Epithelial cell of proximal tubule (primary cell): Measurements from ENCODE around the gene FGB. TPM values are rescaled to one million over a fixed set of nuclear protein-coding genes. Genes with fewer than 3 reads are reported as not detected.

Experiments used
- DNase-seq: peaks from one replicate; pipeline ENCODE4 v3.0.0-alpha.2; 2011; ENCODE audit warnings: low read depth
- H3K4me3 ChIP-seq: 2 replicates; pipeline ENCODE4 v1.5.1; 2011; ENCODE audit warnings: low read depth, mild to moderate bottlenecking, low read length
- total RNA-seq: library from RNA; depleted of rRNA; stranded (reverse); fragments of >200 nt; gene quantifications from 2 replicates; pipeline ENCODE4 v1.2.3, GENCODE V29; 2015
- TF ChIP-seq, protein P1 (sequence below): conservative IDR thresholded peaks from 2 replicates; pipeline ENCODE4 v1.5.1; 2012; ENCODE audit warnings: low read depth, mild to moderate bottlenecking, low read length

The FGB gene
- total RNA-seq, 1 donor from 2014 or later: 2.9 TPM

DNA sequence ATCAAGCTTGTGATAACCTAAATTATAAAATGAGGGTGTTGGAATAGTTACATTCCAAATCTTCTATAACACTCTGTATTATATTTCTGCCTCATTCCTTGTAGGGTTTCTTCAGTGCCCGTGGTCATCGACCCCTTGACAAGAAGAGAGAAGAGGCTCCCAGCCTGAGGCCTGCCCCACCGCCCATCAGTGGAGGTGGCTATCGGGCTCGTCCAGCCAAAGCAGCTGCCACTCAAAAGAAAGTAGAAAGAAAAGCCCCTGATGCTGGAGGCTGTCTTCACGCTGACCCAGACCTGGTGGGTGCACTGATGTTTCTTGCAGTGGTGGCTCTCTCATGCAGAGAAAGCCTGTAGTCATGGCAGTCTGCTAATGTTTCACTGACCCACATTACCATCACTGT is 2.9 kb downstream of the FGB start:
- TF ChIP-seq, protein P1, sequence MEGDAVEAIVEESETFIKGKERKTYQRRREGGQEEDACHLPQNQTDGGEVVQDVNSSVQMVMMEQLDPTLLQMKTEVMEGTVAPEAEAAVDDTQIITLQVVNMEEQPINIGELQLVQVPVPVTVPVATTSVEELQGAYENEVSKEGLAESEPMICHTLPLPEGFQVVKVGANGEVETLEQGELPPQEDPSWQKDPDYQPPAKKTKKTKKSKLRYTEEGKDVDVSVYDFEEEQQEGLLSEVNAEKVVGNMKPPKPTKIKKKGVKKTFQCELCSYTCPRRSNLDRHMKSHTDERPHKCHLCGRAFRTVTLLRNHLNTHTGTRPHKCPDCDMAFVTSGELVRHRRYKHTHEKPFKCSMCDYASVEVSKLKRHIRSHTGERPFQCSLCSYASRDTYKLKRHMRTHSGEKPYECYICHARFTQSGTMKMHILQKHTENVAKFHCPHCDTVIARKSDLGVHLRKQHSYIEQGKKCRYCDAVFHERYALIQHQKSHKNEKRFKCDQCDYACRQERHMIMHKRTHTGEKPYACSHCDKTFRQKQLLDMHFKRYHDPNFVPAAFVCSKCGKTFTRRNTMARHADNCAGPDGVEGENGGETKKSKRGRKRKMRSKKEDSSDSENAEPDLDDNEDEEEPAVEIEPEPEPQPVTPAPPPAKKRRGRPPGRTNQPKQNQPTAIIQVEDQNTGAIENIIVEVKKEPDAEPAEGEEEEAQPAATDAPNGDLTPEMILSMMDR: no peak
- H3K4me3 ChIP-seq: no peak overlapping the region
- no peak for DNase-seq

DNA sequence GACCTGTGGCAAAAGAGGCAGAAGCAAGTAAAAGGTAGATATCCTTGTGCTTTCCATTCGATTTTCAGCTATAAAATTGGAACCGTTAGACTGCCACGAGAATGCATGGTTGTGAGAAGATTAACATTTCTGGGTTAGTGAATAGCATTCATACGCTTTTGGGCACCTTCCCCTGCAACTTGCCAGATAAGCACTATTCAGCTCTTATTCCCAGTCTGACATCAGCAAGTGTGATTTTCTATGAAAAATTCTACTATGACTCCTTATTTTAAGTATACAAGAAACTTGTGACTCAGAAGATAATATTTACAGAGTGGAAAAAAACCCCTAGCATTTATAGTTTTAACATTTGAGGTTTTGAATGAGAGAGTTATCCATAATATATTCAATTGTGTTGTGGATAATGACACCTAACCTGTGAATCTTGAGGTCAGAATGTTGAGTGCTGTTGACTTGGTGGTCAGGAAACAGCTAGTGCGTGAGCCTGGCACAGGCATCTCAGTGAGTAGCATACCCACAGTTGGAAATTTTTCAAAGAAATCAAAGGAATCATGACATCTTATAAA is 3.9 kb downstream of the FGB start:
- no peak for DNase-seq
- no peak overlapping the region for H3K4me3 ChIP-seq
- TF ChIP-seq, protein P1: no peak

DNA sequence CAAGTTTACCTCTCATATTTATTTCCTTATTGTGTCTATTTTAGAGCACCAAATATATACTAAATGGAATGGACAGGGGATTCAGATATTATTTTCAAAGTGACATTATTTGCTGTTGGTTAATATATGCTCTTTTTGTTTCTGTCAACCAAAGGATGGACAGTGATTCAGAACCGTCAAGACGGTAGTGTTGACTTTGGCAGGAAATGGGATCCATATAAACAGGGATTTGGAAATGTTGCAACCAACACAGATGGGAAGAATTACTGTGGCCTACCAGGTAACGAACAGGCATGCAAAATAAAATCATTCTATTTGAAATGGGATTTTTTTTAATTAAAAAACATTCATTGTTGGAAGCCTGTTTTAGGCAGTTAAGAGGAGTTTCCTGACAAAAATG is 6.2 kb downstream of the FGB start:
- DNase-seq: no peak
- TF ChIP-seq, protein P1: no peak
- H3K4me3 ChIP-seq: no peak overlapping the region

DNA sequence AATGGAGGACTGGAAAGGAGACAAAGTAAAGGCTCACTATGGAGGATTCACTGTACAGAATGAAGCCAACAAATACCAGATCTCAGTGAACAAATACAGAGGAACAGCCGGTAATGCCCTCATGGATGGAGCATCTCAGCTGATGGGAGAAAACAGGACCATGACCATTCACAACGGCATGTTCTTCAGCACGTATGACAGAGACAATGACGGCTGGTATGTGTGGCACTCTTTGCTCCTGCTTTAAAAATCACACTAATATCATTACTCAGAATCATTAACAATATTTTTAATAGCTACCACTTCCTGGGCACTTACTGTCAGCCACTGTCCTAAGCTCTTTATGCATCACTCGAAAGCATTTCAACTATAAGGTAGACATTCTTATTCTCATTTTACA is 6.8 kb downstream of the FGB start:
- TF ChIP-seq, protein P1: no peak
- no peak for DNase-seq
- H3K4me3 ChIP-seq: no peak overlapping the region

DNA sequence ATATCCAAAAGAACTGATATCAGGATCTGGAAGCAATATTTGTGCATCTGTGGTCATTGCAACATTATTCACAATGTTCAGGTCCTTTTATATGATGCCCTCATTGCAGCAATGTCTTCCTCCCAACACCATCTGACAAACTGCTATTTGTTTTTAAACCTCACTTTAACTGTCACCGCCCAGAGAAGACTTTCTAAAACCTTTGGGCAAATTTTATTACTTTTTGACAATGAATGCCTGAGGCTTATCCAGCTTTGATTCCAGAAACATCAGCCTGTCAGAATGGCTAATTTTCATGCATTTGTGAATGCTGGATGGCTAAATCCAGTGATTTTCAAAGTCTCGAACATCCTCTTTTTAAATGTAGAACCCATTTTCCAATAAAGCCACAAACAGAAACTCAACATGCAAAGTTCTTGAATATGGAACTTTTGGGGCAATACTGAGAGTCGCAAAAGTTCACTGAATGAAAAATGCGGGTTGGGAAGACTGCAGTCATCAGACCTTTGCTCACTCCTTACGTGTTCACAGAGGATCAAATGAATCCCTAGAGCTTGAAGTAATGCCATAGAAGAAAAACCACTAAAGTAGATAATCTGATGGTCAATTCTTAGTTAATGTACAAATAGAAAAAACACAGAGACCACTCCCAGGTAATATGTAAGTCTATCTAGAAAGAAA is 10.5 kb downstream of the FGB start:
- no peak for DNase-seq

DNA sequence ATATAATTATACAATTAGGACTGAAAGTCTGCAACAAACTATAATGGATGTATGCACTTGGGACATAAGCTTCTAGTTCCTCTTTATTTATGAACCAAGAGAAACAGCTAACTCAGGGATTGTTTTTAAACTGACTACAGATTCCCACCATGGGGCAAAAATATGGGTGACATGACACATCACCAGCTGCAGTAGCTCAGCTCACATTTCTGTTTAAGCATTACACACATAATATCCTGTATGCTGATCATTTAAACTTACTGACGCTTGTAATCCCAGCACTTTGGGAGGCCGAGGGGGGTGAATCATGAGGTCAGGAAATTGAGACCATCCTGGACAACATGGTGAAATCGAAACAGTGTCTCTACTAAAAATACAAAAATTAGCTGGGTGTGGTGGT is 11.5 kb downstream of the FGB start:
- H3K4me3 ChIP-seq: no peak overlapping the region
- TF ChIP-seq, protein P1: no peak
- DNase-seq: no peak

More for the DNA sequence above, 10.5 kb downstream of the FGB start:
- TF ChIP-seq, protein P1: no peak
- H3K4me3 ChIP-seq: no peak overlapping the region

DNA sequence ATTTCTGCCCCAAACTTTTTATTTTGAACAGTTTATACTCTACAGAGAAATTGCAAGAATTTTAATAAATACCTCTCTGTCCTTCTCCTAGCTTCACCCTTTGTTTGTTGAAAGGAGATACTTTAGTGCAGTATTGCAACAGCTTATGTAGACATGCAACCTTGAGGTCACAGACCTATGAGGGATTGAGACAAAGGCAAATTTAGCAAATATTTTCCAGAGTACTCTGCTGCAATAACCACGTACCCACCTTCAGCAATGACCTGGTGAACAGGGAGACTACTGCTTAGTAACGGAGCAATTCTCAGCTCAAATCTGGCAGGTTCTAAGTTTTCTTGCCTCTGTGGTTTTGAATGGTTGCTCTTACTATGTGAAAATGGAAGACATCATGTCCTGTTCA is 14.5 kb downstream of the FGB start:
- TF ChIP-seq, protein P1: no peak
- no peak for DNase-seq
- no peak overlapping the region for H3K4me3 ChIP-seq
